Suprapubic skin (tissue), 4 donors: ENCODE data around the gene AIRE. TPM values are rescaled to one million over a fixed set of nuclear protein-coding genes. Genes with fewer than 3 reads are reported as not detected.
A peak's percentile ranks its signal among the peaks of the same experiment; 100 is the strongest.
"Not testable (repeated sequence)": the region's sequence is repeated elsewhere in the genome, so short reads cannot be mapped to it uniquely, and the experiment has no call there.

Source experiments
- DNase-seq, 2 donors: peaks; one replicate each; pipeline ENCODE4 v3.0.0-alpha.2; 2019; ENCODE audit warnings: low spot score in 2 of 2
- H3K27ac ChIP-seq: fragments of 200-600 bp; sonication (generic); one replicate; pipeline ENCODE4 v1.5.1; 2019
- H3K27me3 ChIP-seq: fragments of 200-600 bp; sonication (generic); one replicate; pipeline ENCODE4 v1.5.1; 2019
- H3K36me3 ChIP-seq: fragments of 200-600 bp; sonication (generic); one replicate; pipeline ENCODE4 v1.5.1; 2019
- H3K4me1 ChIP-seq: fragments of 200-600 bp; sonication (generic); one replicate; pipeline ENCODE4 v1.5.1; 2019
- H3K4me3 ChIP-seq: fragments of 200-600 bp; sonication (generic); one replicate; pipeline ENCODE4 v1.5.1; 2019; ENCODE audit warnings: mild to moderate bottlenecking
- H3K9me3 ChIP-seq: fragments of 200-600 bp; sonication (generic); one replicate; pipeline ENCODE4 v1.5.1; 2019
- EP300 ChIP-seq: sonication (generic); formaldehyde crosslinking; IDR thresholded peaks from one replicate; pipeline ENCODE4 v1.6.1; 2017; ENCODE audit warnings: antibody characterized with exemption
- POLR2A ChIP-seq, 2 donors: fragments of 450-650 bp; IDR thresholded peaks; one replicate each; pipeline ENCODE4 v1.6.1; 2017; ENCODE audit warnings: antibody characterized with exemption in 2 of 2, mild to moderate bottlenecking in 2 of 2, moderate library complexity in 2 of 2
- POLR2AphosphoS5 ChIP-seq, 3 donors: sonication (generic); formaldehyde crosslinking; IDR thresholded peaks; one replicate each; pipeline ENCODE4 v1.6.1; 2017; ENCODE audit warnings: antibody characterized with exemption in 3 of 3
- WGBS: methylation state at CpG from one replicate; pipeline ENCODE4 v1.1.5; 2018; 5-methylcytosine and 5-hydroxymethylcytosine counted together
- total RNA-seq, 4 donors: library from RNA; depleted of rRNA; stranded (reverse); fragments of >200 nt; gene quantifications; one replicate each; pipeline ENCODE4 v1.1.0, GENCODE V29; 2016
- TF ChIP-seq, protein P1 (sequence below), 2 donors: fragments of 200-600 bp in 1 of 2; fragments of 450-650 bp in 1 of 2; sonication (generic) in 1 of 2; IDR thresholded peaks; one replicate each; pipeline ENCODE4 v1.5.1; 2016 to 2019; ENCODE audit warnings: antibody characterized with exemption in 2 of 2, mild to moderate bottlenecking in 1 of 2, moderate library complexity in 1 of 2

AIRE gene
- total RNA-seq, 4 donors from 2014 or later = not detected

DNA sequence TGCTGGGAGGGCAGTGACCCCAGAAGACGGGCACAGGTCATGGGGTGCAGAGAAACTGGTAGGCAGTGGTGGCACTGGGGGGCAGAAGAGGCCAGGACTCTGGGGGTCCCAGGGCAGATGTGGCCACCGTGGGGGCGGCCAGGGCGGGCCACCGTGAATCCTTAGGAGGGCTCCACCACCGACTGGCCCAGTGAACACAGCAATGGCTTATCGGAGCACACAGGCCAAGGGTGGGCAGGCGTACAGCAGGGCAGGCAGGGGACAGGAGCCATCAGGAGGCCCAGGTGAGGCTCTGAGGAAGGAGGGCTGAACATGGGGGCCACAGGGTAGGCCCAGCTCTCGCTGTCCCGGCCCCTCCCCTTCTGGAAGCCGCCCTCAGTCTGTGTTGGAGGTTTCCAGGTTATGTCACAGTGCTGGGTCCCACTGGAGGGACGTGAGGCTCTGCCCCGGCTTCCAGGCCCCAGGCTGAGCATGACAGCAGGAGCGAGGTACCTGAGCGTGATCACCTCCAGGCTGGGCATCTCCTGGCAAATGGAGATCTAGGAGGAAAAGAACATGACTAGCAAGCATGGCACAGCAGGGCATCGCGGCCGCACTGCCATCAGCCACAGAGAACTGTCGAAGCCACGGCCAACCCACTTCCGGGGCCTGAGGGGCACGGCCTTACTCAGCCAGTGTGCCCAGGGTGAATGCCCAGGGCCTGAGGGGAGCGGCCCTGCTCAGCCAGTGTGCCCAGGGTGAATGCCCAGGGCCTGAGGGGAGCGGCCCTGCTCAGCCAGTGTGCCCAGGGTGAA lies 49.8 kb downstream of the AIRE start:
- no peak overlapping the region for H3K27ac ChIP-seq
- no peak overlapping the region for H3K4me3 ChIP-seq
- WGBS = 92% methylated on average over 14 of the region's 24 CpGs
- no peaks in the 10 kb centered on the region for H3K9me3 ChIP-seq
- TF ChIP-seq, protein P1, sequence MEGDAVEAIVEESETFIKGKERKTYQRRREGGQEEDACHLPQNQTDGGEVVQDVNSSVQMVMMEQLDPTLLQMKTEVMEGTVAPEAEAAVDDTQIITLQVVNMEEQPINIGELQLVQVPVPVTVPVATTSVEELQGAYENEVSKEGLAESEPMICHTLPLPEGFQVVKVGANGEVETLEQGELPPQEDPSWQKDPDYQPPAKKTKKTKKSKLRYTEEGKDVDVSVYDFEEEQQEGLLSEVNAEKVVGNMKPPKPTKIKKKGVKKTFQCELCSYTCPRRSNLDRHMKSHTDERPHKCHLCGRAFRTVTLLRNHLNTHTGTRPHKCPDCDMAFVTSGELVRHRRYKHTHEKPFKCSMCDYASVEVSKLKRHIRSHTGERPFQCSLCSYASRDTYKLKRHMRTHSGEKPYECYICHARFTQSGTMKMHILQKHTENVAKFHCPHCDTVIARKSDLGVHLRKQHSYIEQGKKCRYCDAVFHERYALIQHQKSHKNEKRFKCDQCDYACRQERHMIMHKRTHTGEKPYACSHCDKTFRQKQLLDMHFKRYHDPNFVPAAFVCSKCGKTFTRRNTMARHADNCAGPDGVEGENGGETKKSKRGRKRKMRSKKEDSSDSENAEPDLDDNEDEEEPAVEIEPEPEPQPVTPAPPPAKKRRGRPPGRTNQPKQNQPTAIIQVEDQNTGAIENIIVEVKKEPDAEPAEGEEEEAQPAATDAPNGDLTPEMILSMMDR (IDR thresholded peaks at IDR 0.05) = no peak
- no peak for TF ChIP-seq POLR2A (IDR thresholded peaks at IDR 0.05)
- no peak for TF ChIP-seq POLR2AphosphoS5 (IDR thresholded peaks at IDR 0.05)
- no peak for TF ChIP-seq EP300
- DNase-seq = no peak
- no peaks in the 10 kb centered on the region for H3K27me3 ChIP-seq
- peaks cover 28% of the 10 kb centered on the region for H3K36me3 ChIP-seq
- H3K4me1 ChIP-seq = peaks cover 14% of the 10 kb centered on the region

DNA sequence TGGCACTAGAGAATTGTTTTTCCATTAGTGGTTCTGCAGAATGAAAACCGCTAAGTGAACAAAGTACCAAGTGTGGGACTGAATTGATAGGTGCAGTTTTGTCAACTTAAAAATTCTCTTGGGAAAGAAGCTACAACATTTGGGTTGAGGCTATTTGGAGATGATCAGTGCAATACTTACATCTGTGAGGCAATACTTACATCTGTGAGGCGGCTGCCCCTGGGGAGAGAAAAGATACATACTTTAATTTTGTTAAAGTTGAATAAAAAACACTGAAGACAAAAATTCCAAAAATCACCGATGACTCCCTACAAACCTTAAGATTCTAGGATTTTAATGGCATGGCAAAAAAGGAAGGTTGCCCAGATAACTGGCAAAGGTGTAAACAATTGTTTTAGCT lies 51.8 kb downstream of the AIRE start:
- Histone ChIP-seq H3K36me3 (peaks cover 16% of the 10 kb centered on the region), H3K9me3 (no peaks in the 10 kb centered on the region), H3K4me3 (no peak overlapping the region), H3K27ac (no peak overlapping the region), H3K4me1 (peaks cover 14% of the 10 kb centered on the region), H3K27me3 (no peaks in the 10 kb centered on the region)
- WGBS = 85% methylated on average over 3 of the region's 3 CpGs
- no peak for DNase-seq
- TF ChIP-seq POLR2AphosphoS5 (IDR thresholded peaks at IDR 0.05) (no peak), EP300 (no peak)
- TF ChIP-seq, protein P1 (IDR thresholded peaks at IDR 0.05) = no peak

DNA sequence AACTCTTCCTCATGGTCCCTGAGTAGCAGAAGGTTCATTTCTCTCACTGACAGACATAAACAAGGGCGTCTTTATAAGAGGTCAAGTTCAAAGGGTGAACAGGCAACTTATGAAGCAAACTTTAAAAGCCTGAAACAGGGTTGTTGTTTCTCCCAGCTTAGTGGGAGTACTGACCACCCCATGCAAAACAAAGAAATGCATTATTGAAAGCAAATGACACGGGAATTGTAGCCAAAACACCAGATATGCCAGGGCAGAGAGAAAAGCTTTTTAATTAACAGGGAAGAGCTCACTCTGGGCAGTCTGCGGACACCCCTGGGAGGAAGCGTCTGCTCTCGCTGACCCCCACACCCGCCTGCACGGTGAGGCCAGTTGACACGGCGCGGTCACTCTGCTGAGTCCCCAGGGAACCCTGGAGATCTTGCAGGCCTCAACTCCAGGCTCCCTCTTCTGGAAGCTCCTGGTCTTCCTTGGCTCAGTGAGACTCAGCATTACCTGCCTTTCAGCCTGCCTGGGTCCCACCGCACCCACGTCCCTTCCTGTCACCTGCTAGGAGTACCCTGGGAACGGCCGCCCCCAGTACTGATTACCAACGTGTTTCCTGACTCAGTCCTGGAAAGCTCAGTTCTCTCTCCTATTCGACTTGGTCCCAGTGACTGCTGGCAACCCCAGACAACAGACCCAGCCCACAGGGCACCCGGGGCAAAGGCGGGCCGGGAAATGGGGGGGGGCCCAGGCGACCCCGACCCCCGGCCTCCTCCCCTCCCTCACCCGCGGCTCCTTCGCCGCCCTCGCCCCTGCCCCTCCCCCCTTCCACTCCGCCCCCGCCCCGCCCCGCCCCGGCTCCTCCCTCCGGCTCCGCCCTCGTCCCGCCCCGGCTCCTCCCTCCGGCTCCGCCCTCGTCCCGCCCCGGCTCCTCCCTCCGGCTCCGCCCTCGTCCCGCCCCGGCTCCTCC lies 52.5 kb downstream of the AIRE start:
- Histone ChIP-seq H3K4me3 (peak overlapping the region; percentile 87), H3K9me3 (no peaks in the 10 kb centered on the region), H3K27ac (peak overlapping the region; percentile 80), H3K27me3 (no peaks in the 10 kb centered on the region), H3K36me3 (peaks cover 16% of the 10 kb centered on the region), H3K4me1 (peaks cover 14% of the 10 kb centered on the region)
- 16% methylated on average over 17 of the region's 47 CpGs for WGBS
- TF ChIP-seq EP300 (no peak), POLR2A (IDR thresholded peaks at IDR 0.05) (no peak)
- DNase-seq = peak in 1 of 2 donors; percentile 90

DNA sequence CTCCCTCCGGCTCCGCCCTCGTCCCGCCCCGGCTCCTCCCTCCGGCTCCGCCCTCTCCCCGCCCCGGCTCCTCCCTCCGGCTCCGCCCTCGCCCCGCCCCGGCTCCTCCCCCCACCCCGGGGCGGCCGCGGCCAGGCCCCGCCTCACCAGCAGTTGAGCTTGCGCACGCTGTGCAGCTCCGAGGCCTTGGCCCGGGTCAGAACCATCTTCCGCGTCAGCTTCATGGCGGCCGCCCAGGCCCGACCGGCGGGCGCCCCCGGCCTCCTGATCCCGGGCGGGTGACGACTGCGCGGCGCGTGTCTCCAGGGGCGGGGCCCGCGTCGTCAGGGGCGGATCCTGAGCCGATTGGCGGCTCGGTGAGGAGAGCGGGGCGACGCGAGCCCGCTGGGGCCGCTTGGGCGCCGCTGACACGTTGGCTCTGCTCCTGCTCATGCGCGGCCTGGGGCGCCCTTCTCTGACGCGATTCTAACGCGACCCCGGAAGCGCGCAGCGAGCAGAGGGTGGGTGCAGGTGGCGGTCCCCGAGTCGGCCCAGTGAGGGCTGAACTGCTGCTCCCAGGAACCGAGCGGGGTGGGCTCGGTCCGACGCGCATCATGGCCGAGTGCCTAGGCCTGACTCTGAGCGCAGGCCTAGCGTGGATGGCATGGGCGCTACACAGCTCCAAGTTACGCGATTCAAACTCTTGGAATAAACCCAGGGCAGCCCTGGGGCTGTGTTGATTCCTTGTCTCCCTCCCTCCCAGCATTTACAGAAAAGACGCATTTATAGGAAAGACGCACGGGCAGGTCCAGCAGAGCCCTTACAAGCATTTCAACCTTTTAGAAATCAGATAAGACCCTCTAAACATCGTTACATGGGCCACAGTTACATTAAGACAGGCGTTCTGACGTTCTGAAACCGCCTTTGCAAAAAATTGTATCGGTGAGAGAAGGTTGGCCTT lies 53.6 kb downstream of the AIRE start, which contains the start of gene CFAP410:
Gene CFAP410, minus strand, starts transcription at position 420 of the 940 bp plus-strand sequence. Its CDS starts 196 bp downstream, at position 224.
- H3K9me3 ChIP-seq = no peaks in the 10 kb centered on the region
- TF ChIP-seq, protein P1 (IDR thresholded peaks at IDR 0.05) = no peak
- peak; percentile 85 to 90 for TF ChIP-seq POLR2A (IDR thresholded peaks at IDR 0.05)
- peak; percentile 86 to 99 (median 98) for TF ChIP-seq POLR2AphosphoS5 (IDR thresholded peaks at IDR 0.05)
- no peak for TF ChIP-seq EP300
- no peaks in the 10 kb centered on the region for H3K27me3 ChIP-seq
- peak; percentile 95 to 96 for DNase-seq
- peaks cover 14% of the 10 kb centered on the region for H3K4me1 ChIP-seq
- H3K36me3 ChIP-seq = peaks cover 16% of the 10 kb centered on the region
- H3K4me3 ChIP-seq = peak within 1 kb of the TSS; percentile 87
- 8% methylated on average over 5 of the region's 90 CpGs for WGBS
- H3K27ac ChIP-seq = peak within 1 kb of the TSS; percentile 96

DNA sequence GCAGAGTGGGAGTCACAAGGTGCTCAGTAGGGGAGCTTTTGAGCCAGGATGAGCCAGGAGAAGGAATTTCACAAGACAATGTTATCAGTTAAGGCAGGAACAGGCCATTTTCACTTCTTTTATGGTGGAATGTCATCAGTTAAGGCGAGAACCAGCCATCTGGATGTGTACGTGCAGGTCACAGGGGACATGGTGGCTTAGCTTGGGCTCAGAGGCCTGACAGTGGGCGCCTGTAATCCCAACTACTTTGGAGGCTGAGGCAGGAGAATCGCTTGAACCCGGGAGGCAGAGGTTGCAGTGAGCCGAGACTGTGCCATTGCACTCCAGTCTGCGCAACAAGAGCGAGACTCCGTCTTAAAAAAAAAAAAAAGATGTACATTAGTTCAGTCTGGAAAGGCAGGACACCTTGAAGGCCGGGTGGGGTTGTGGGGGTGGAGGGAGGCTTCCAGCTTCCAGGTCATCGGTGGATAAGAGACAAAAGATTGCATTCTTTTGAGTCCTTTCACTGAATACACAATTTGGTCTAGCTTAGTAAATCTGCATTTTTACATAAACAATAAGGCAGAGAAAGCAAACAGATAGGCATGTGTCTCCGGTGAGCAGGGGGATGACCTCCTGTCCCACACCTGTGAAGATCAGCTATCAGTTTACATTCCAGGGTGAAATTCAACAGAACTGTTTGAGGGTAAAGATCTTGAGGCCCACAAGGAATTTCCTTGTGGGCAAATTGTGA lies 56.2 kb downstream of the AIRE start:
- H3K4me3 ChIP-seq, H3K27me3 ChIP-seq, H3K27ac ChIP-seq, DNase-seq, H3K36me3 ChIP-seq, H3K9me3 ChIP-seq: not testable (repeated sequence)
- H3K4me1 ChIP-seq = peaks cover 14% of the 10 kb centered on the region
- 86% methylated on average over 12 of the region's 12 CpGs for WGBS

DNA sequence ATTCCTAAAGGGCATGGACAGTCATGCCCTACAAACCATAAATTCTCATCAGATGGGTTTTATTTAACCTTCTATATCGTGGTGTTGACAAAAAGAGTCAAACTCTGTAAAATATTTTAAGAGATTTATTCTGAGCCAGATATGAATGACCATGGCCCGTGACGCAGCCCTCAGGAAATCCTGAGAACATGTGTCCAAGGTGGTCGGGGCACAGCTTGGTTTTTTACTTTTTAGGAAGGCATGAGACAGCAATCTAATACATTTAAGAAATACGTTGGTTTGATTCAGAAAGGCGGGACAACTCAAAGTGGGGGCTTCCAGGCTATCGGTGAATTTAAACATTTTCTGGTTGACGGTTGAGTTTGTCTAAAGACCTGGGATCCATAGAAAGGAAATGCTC lies 57.3 kb downstream of the AIRE start:
- peaks cover 11% of the 10 kb centered on the region for H3K4me1 ChIP-seq
- H3K27me3 ChIP-seq, H3K36me3 ChIP-seq, H3K9me3 ChIP-seq, H3K4me3 ChIP-seq, H3K27ac ChIP-seq, DNase-seq: not testable (repeated sequence)
- 80% methylated on average over 8 of the region's 8 CpGs for WGBS
